HTERT RPE-1 (cell line): ENCODE results near the gene FIGNL1.

Experiments
- in situ Hi-C: fragments of 300-500 bp; cut with MboI; formaldehyde crosslinking; loops from 4 replicates; pipeline ENCODE4 v1.14.3; 2020; ENCODE audit warnings: low sequenced_read_pairs

The FIGNL1 gene, protein sequence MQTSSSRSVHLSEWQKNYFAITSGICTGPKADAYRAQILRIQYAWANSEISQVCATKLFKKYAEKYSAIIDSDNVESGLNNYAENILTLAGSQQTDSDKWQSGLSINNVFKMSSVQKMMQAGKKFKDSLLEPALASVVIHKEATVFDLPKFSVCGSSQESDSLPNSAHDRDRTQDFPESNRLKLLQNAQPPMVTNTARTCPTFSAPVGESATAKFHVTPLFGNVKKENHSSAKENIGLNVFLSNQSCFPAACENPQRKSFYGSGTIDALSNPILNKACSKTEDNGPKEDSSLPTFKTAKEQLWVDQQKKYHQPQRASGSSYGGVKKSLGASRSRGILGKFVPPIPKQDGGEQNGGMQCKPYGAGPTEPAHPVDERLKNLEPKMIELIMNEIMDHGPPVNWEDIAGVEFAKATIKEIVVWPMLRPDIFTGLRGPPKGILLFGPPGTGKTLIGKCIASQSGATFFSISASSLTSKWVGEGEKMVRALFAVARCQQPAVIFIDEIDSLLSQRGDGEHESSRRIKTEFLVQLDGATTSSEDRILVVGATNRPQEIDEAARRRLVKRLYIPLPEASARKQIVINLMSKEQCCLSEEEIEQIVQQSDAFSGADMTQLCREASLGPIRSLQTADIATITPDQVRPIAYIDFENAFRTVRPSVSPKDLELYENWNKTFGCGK

DNA sequence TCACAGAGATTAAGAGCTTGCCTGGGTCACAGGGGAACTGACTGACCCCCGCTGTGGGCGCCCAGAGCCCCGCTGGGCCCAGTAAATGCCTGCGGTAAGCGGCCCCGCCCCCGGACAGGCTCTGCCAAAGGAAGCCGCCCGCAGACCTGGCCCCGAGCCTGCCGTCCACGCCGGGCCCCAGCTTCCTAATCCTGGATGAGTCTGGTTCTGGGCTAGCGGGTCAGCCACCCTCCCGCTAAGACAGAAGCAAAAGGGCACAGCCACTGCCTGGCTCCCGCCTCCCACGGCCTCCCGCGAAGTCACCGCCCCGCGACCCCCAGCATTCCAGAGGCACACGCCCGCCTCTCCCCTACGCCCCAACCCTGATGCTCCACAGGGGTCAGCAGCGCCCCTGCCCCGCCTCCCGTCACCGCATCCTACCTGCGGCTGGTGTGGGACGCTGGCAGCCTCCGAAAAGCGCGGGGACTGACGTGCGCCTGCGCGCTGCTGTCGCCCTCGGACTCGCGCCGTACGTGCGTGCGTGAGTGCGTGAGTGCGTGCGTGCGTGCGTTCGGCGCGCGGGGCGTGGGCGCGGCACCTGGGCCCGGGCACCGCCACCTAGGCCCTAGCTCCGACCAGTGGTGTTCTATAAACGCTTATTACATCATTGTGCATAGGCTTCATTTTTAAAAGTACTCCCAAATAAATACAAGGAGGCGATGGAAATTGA, at the start of gene FIGNL1:
Gene FIGNL1 (minus strand): TSS at position 470 of the 709 bp plus-strand sequence. CDS start 3,063 bp downstream, outside the sequence.
- in situ Hi-C loops = no loop called here

DNA sequence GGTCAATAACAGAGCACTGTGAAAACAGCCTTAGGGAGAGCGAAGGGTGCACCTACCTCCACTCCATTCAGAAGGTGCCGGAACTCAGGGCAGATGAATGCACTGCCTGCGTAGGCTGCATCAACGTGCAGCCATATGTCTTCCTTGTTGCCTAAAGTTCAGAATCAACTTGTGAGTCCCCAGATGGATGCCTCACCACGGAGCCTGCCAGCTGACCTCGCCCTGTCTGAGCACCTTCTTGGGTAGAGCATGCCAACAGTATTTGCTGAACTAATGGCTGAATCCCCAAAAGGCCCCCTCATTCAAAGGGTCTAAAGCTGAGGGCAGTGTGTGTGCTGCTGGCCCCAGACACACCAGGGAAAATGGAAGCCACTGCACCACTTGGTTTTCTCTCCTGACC, 48.9 kb upstream of the FIGNL1 start:
- in situ Hi-C loops = no loop called here

DNA sequence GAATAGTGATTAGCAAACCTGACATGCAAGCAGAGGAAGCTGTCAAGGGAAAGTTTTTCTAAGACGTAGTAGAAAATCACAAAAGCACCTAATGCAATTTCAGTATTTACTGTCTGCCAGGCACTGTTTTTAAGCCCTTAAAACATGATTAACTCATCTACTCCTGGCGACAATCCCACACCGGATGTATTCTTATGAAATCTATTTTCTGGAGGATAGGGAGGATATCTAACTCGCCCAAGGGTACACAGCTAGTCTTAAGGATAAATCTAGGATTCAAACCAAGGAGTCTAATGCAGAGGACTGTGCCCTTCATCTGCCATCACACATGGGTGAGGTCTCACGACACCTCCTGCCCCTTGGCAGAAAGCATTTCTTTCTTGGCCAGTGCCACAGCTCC, 47.8 kb upstream of the FIGNL1 start:
- in situ Hi-C loops = no loop called here

DNA sequence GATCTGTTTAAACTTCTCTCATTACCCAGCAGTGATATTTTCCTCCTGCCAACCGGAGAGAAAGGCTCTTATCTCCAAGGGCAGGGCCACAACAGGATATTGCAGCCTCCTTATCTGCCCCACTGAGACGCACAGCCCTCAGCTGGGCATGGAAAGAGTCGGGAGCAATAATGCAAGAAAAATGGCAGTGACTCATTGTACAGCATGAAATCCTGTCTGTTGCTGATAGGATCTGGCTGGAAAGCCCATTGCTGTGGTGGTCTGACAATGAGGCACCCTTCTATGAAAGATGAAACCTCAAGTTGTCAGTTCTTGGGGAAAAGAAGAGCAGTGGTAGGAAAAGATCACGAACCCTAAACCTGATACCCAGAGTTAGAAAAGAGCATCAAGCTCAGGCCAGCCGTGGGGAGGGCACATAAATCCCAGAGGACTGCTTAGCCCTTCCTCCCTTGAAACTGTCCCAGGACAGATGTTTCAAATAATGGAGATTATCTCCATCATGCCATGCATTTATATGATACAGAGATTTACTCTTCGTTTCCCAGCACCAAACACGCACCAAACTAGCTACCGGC, 47.0 kb upstream of the FIGNL1 start:
- in situ Hi-C loops = no loop called here

DNA sequence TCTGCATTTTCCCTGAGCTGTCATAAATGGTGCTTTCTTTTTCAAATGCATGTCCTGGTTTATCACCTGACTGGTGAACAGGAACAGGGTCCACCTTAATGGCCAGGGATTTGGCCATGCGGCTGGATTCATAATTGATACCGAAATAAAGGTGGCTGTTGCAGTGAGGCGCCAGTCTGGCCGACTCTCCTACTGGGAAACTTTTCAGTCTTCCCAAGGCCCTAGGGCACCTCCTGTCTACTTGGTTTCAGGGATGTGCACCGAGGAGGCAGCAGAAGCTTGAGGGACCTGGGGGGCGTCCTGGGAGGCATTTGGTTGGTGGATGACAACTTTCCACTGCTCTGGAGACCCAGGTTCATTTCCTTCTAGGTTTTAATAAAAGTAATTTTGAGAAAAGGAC, 46.4 kb upstream of the FIGNL1 start:
- in situ Hi-C loops = no loop called here

DNA sequence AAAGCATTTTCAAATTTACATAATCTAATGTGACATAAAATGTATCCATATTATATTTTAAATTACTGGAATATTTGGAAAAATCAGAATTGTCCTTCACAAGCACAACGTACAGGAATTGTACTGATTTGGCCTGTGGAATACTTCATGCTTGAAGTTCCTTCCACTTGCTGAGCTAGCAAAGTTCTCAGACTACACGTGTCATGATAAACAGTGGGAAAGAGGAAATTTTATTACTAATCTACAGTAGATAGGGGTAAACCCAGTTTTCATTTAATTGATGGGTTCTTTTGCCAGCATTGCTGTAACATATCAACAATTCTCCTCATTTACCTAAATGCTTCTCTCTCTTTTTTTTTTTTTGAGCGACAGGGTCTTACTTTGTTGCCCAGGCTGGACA, 45.6 kb upstream of the FIGNL1 start:
- in situ Hi-C loops = no loop called here

DNA sequence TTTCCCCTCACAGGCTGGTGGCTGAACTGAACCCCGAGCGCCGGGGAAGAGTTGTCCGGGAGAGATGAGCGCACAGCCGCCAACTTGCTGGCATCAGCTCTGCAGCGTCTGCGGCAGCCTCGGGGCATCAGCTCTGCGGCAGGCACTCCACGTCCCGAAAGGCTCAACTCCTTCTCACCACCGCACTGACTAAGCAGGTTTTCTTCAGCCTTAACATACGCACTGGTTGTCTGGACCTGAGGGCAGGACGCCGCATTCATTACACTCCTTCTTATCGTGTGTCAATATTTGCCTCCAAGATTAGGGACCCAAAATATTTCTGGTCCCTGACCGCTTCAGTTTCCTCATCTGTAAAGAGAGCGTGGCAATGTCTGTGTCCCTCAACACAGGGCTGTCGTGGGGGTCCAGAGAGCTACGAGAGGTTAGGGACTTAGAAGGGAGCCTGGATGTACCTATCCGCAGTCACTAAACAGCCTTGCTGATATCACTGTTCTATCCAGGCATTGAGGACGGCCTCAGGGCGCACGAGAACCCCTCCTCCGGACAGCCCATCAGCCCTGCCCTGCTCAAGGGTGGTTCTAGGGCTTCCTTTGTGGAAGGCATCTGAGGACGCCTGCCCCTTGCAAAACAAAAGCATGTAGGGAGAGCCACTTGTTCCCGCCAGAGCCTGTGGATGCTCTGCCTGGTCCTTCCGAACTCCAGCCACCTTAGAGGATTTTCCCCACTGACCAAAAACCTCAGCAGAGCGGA, 42.8 kb upstream of the FIGNL1 start:
- in situ Hi-C loops = no loop called here

DNA sequence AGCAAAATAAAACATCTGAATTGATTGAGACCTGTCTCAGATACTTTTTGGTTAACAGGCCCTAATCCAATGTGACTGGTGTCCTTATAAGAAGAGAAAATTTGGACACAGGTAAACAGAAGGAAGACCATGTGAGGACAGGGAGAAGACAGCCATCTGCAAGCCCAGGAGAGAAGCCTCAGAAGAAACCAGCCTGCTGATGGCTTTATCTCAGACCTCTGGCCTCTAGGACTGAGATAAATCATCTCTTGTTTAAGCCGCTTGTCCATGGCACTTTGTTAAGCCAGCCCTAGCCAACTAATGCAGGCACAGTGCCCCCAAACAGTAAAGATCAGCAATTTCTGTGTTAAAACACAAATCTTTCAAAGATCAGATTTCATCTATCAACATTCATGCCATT, 41.8 kb upstream of the FIGNL1 start:
- in situ Hi-C loops = no loop called here

DNA sequence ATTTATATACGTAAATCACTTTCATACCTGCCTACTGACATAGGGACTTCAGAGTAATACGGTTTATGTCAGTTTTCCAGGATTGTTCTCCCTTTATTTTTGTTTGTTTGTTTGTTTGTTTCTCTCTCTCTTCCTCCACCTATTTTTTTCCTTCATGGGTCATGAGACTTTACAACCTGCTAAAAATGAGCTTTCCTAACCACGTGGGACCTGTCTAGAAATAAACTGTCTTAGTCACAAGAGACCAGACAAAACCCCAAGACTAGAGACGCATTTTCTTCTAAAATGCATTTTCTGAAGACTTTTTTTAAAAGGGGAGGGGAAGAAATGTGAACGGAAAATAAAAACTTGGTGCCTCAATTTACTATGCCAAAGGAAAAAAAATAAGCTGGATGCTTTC, 41.1 kb upstream of the FIGNL1 start:
- in situ Hi-C loops = no loop called here

DNA sequence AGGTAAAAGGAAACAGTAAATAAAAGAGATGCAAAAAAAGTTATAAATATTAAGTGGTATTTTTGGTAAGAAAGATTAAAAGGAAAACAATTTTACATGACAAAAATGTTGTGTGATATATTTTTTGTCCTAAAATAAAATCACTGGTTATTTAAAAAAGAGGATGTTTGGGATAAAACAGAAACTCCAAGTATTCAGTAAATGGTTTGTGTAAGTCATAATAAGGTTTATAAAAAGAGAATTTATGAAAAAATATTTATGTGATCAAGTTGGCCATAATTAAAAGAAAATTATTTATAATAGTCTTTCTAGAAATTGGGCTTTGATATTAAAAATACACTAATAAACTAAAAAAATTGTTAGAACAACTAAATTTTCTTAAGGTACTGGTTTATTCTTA, 38.2 kb upstream of the FIGNL1 start:
- in situ Hi-C loops = no loop called here

DNA sequence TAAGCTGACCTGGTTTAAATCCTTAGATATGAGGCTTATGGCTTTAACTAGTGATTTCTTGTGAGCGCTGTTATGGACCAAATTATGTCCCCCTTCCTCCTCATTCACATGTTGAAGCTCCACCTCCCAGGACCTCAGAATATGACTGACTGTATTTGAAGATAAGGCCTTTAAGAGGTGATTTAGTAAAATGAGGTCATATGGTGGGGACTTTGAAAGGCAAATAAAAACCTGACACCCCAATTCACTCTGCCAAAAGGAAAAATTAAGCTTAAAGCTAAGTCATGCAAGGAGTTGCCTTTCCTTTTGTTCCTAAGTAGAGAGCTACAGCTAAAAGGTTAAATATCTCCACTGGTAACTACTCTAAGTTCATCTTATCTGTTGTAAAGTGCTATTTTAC, 36.4 kb upstream of the FIGNL1 start:
- in situ Hi-C loops = no loop called here

DNA sequence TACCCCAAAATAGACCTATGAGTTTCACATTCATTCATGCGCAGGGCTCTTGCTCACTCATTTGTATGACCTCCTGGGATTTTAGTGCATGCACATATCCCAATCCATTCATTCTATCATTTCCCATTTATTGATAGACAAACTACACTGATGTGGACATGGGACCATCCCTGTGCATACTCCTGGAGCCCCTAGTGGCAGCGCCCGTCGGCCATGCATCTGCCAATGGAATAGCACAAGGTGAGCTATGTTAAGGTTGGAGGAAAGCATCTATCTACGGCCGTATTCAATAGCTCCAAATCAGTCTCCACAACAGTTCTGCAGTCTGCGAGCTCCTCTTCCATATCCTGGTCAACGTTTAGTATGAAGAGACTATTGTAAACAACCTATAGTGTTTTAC, 31.7 kb upstream of the FIGNL1 start:
- in situ Hi-C loops = no loop called here

DNA sequence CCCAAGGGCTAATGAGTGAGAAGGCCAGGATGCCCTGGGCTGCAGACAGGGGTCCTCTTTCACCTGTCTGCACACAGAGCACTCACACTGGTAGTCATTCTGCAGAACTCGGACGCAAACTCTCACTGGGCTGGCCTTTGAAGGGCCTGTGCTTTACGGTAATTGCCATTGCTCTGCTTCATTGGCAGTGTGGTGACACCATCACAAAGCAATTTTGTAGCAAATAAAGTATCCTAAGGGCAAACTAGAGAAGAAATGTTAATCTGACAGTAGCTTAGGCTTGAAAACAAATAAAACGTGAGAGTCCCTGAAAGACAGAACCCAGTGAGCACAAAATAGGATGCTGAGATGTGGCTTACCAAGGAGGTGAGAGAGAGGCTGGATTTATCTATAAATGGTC, 30.6 kb upstream of the FIGNL1 start:
- in situ Hi-C loops = no loop called here

DNA sequence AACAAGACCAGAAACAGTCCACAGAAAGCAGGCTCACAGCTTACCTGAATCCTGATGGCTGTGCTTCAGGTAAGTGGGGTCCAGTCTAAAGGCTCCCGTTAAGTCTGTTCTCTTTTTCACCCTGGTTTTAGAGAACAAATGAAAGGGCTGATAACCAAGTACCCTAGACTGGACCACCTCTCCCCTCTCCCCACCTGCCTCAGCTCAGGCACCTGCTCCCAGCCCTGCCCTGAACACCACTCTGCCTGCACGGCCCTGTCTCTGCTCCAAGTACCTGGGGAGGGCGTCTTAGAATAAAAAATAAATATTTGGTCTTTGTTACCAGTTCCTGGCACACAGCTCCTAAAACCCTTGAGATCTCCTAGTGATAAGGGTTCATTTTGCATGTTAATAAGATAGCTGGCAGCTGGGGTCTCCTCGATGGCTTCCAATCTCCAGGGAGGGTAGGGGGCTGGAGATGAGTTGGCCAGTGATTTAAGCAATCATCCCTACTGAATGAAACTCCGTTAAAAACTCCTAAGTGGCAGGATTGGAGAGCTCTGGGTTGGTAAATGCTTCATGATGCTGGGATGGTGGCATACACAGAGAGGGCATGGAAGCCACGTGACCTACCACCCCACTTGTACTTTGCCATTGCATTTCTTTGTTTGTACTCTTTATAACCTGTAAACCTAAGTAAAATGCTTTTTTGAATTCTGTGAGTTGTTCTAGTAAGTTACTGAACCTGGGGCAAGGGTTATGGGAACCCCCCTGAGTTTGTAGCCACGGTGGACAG, 29.8 kb upstream of the FIGNL1 start:
- in situ Hi-C loops = no loop called here

DNA sequence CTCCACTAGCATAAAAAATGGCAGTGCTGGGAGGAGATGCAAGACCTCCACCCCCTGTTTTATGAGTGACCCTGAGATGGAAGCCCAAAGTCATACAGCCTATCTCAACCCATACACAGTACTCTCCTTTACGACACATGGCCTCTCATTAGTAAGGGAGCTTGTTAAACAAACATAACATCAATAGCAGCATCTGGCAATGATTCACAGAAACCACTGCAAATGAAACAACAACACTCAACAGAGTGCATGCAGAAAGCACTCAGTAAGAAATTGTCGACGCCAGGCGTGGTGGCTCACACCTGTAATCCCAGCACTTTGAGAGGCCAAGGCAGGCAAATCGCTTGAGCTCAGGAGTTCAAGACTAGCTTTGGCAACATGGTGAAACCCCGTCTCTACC, 27.5 kb upstream of the FIGNL1 start:
- in situ Hi-C loops = no loop called here

DNA sequence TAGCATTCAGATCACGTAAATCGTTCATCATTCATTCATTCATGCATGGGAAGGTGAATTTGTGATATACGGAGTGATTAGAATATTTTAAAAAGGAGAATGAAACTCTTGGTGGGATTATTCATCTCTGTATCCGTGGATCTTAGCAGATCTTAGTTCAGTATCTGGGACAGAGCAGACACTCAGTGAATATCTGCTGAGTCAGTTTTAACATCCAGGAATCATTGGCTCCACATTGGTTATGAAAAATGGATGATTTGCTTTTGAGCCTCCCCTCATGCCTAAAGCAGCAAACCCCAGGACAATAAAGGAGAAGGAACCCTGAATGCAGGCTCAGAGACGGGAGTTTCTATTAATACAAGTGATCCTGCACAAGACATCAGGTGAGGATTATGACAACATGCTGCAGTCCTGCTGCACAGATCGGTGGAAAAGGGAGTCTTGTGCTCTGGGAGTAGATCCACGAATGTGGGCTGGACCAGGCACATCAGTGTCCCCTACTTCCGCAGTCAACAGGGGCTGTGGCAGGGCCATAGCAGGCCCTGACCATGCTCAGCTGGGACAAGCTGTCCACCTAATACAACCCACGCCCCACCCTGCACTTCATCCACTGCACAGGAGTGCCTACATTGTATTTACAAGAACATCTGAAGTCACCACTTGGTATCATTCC, 26.9 kb upstream of the FIGNL1 start:
- in situ Hi-C loops = no loop called here

DNA sequence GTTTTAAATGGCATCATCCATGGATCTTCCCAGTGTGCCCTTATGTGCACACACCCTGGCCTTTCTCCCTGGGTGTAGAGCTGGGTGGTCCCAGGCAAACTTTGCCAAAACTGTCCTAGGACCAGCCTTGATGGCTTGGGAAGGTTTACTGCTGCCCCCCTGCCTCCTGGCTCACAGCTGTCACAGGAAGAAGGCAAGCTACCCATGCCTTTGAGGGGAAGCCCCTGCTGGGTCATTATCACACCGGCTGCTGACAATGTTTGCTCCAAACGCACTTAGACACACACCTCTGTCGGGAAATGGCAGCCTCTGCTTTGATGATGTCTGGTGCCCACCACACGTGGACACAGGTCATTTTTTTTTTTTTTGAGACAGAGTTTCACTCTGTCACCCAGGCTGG, 25.2 kb upstream of the FIGNL1 start:
- in situ Hi-C loops = no loop called here

DNA sequence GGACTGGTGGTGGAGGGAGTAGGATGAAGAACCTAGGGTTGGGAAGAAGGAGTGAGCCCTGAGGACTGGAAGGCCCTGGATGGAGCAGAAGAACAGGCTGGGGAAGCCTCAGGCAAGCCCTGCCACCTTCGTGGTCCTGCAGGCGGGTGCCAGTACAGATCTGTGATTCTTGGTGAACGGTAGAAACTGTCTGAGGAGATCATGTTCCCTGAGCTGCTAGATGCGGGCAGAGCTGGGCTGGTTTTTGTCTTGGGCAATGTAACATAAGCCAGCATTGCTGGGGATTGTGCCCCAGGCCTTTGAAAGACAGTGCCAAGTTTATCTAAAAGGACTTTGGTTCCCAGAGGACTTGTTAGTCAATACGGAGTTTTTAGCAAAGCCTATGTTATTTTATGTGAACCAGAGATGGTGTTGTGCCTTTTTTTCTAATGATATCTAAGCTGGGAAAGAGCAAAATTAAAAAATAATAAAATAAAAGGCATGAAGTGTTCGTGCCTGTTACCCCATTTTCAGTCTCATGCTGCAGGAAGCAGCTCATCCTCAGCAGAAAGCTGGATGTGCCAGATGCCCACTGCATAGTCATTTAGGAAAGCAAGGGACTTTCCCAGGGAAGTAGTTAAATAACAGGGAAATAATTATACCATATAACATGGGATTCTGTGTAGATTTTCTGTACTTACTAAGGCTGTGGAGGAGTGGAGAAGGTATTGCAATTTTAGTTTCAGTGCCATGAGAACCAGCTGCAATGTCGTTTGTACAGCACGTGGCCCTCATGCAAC, 24.4 kb upstream of the FIGNL1 start:
- in situ Hi-C loops = no loop called here

DNA sequence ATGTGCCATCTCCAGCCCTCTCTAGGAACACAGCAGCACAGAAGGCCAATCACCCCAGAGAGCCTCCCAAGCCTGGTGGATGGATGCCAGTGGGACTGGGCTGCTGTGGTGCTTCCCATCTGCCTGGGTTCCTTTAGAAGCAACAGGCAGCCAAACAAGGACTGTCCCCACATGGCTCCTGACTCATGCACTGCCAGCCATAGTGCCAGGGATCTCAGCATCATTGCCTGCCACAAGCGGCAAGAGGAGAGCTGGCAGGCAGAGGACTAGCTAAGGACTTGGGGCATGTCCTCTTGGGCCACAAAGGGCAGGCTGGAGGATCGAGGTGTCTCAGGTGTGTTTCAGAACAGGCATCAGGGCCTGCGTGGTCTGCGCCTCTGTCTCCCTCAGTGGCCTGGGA, 23.4 kb upstream of the FIGNL1 start:
- in situ Hi-C loops = no loop called here
